Astrocyte of the cerebellum (primary cell): ENCODE measurements around the gene KIFAP3.
"Not testable (repeated sequence)": the region's sequence is repeated elsewhere in the genome, so short reads cannot be mapped to it uniquely, and the experiment has no call there.

Experiments used
- DNase-seq: peaks from one replicate; pipeline ENCODE4 v3.0.0-alpha.2; 2011; ENCODE audit warnings: low read depth
- H3K4me3 ChIP-seq: 2 replicates; pipeline ENCODE4 v1.5.1; 2011; ENCODE audit warnings: mild to moderate bottlenecking, low read depth, low read length, moderate library complexity
- in situ Hi-C: cut with HindIII; loops from 2 replicates; pipeline ENCODE4 v1.10.0; 2017; ENCODE audit warnings: low sequenced_read_pairs
- TF ChIP-seq, protein P1 (sequence below): IDR thresholded peaks from 2 replicates; pipeline ENCODE4 v1.5.1; 2012; ENCODE audit warnings: low read length, low read depth, moderate library complexity, mild to moderate bottlenecking; ENCODE audit errors: missing control alignments

Gene KIFAP3

DNA sequence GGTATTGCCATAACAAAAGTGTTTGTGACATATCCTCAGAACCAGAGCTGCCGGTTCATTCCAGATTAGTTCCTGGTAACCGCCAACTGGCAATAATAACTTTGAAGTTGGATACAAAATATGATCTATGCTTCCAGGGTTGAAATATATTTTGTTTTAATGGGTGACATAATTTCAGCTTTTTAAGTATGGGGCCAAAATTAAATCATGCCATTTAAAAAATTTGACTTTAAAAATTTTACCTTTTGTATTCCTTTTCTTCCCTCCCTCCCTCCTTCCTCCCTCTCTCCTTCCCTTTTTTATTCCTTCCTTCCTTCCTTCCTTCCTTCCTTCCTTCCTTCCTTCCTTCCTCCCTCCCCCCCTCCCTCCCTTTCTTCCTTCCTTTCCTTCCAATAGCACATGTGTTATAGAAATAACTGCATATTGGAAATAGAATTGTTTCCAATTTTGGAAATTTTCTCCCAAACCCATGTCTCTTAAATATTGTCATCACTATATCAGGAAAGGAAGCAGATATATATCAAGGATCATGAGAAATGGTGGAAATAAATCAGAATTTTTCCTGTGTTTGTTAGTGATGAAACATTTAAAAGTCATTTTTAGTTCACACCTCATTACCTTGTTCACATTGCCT, 12.0 kb upstream of the KIFAP3 start:
- no peak overlapping the region for H3K4me3 ChIP-seq
- DNase-seq = no peak
- TF ChIP-seq, protein P1, sequence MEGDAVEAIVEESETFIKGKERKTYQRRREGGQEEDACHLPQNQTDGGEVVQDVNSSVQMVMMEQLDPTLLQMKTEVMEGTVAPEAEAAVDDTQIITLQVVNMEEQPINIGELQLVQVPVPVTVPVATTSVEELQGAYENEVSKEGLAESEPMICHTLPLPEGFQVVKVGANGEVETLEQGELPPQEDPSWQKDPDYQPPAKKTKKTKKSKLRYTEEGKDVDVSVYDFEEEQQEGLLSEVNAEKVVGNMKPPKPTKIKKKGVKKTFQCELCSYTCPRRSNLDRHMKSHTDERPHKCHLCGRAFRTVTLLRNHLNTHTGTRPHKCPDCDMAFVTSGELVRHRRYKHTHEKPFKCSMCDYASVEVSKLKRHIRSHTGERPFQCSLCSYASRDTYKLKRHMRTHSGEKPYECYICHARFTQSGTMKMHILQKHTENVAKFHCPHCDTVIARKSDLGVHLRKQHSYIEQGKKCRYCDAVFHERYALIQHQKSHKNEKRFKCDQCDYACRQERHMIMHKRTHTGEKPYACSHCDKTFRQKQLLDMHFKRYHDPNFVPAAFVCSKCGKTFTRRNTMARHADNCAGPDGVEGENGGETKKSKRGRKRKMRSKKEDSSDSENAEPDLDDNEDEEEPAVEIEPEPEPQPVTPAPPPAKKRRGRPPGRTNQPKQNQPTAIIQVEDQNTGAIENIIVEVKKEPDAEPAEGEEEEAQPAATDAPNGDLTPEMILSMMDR = no peak
- in situ Hi-C loops = no loop called here

DNA sequence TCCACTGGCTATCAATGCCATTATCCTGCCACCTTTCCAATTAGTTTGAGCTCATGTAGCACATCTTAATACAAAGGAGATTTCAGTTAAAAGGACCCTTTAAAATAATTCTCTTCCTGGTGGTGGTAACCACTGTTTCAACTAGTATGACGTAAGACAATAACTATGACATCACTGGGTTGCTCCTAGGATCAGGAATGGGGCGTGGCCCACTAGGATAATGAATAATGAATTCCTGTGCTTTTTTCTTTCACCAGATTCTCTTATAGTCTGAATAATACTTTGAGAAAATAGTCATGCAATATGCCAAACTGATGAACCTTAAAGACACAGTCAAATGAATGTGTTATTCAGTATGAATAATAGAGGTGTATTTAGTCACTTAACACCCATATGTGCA, 10.6 kb upstream of the KIFAP3 start:
- H3K4me3 ChIP-seq = no peak overlapping the region
- TF ChIP-seq, protein P1 = no peak
- DNase-seq = no peak
- in situ Hi-C loops = no loop called here

DNA sequence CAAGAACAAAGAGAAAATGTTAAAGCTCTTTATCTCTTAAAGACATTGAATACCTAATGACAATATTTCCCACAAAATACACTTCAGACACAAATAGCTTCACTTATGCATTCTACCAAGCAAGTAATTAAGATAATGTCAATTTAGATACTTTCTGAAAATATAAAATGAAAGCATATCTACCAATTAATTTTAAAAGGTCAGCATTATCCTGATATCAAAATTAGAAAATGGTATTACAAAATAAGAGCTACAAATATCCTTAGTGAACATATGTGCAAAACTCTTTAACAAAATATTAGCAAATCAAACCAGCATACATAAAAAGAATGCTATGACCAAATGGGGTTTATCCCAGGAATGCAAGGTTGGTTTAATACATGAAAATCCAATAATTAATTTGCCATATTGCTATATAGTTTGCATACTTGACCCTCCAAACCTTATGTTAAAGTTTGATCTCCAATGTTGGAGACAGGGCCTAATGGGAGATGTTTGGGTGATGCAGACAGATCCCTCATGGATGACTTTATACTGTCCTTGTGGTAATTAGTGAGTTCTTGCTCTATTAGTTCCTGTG, 4.2 kb upstream of the KIFAP3 start:
- in situ Hi-C loops = no loop called here

DNA sequence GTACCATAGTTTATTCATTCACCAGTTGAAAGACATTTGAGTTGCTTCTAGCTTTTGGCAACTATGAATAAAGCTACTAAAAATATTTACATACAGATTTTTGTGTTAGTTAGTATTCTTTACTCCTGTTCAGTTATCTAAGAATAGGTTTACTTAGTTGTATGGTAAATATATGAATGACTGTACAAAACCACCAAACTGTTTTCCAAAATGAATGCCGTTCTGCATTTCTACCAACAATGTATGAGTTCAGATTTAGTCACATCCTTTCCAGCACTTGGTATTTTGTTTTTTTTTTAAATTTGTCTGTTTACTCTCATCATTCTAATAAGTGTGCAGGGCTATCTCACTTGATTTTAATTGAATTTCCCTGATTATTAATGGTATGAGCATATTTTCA, 3.4 kb upstream of the KIFAP3 start:
- in situ Hi-C loops = no loop called here
- no peak for DNase-seq

More for the DNA sequence above, 4.2 kb upstream of the KIFAP3 start:
- no peak overlapping the region for H3K4me3 ChIP-seq
- DNase-seq = no peak
- TF ChIP-seq, protein P1 = no peak

DNA sequence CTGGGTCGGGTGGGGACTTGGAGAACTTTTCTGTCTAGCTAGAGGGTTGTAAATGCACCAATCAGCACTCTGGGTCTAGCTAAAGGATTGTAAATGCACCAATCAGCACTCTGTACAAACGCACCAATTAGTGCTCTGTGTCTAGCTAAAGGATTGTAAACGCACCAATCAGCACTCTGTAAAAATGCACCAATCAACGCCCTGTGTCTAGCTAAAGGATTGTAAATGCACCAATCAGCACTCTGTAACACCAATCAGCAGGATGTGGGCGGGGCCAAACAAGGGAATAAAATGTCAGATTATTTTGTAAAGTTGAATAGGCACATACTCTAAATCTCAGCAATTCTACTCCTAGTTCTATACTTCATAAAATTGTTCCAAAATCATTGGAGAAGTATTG, 2.5 kb upstream of the KIFAP3 start:
- H3K4me3 ChIP-seq, in situ Hi-C loops, DNase-seq: not testable (repeated sequence)

More for the DNA sequence above, 3.4 kb upstream of the KIFAP3 start:
- TF ChIP-seq, protein P1 = no peak
- H3K4me3 ChIP-seq = no peak overlapping the region

DNA sequence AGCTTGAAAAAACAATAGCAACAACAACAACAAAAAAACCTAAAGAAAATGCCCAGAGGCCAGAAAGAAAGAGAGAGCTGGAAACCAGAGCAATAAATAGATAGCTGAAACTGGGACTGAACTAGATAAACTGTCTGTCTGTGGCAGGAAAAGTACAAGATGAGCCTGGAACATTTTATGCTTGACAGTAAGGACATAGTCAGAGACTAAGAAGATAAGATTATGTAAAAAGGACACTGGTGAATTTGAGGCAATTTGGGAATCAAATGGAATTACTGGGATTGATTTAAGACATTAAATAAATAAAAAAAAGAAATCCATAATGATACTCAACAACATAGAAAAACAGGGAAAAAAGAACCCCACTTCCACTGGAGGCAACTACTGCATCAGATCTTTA, 1.7 kb upstream of the KIFAP3 start:
- in situ Hi-C loops = no loop called here
- TF ChIP-seq, protein P1 = no peak
- H3K4me3 ChIP-seq = no peak overlapping the region
- no peak for DNase-seq

DNA sequence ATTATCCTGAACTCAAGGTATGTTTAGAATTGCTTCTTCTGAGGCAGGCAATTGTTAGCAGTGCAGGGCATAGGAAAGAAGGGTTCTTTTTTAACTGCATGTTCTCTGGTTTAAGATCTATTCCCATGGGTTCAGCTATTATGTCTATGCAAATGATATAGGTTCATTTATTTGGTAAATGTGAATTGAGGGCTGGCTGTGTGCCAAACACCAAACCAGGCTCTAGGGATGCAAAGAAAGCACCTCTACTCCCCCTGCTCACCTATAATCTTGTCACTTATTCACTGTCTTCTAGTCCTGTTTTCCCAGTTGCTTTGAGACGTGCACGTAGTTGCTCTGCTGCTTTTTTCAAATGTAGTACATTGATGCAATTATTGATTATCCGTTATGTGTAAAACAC, 691 bp upstream of the KIFAP3 start:
- DNase-seq = no peak
- TF ChIP-seq, protein P1 = no peak
- in situ Hi-C loops = no loop called here
- H3K4me3 ChIP-seq = peak overlapping the region; percentile 95
